K562 (cell line): ENCODE measurements around the gene CDT1. TPM values are rescaled to one million over a fixed set of nuclear protein-coding genes. Genes with fewer than 3 reads are reported as not detected.

Experiments used
- BCLAF1 ChIP-seq, 2 experiments: fragments of 450-650 bp in 1 of 2; IDR thresholded peaks; 2 replicates each; pipeline ENCODE4 v1.6.1; 2011 to 2017; ENCODE audit warnings: low read depth in 2 of 2, antibody characterized with exemption in 1 of 2, borderline replicate concordance in 1 of 2, low read length in 1 of 2, mild to moderate bottlenecking in 1 of 2, mixed read lengths in 1 of 2; ENCODE audit not compliant: control insufficient read depth in 1 of 2
- CTBP1 ChIP-seq: fragments of 450-650 bp; IDR thresholded peaks from 2 replicates; pipeline ENCODE4 v1.6.1; 2016; ENCODE audit warnings: borderline replicate concordance
- ESRRA ChIP-seq: fragments of 450-650 bp; IDR thresholded peaks from 2 replicates; pipeline ENCODE4 v1.6.1; 2014; ENCODE audit warnings: low read depth, mild to moderate bottlenecking, moderate library complexity, borderline replicate concordance
- IRF1 ChIP-seq: sonication (generic); formaldehyde crosslinking; IDR thresholded peaks from 2 replicates; pipeline ENCODE4 v1.8.0; 2022; ENCODE audit warnings: missing genetic modification reagents, mild to moderate bottlenecking, borderline replicate concordance
- KDM2B ChIP-seq: fragments of 250-450 bp; sonication (Bioruptor Pico); IDR thresholded peaks from 2 replicates; pipeline ENCODE4 v1.8.0; 2021; ENCODE audit warnings: mild to moderate bottlenecking, moderate library complexity
- L3MBTL2 ChIP-seq: fragments of 450-650 bp; IDR thresholded peaks from 2 replicates; pipeline ENCODE4 v1.6.1; 2016; ENCODE audit warnings: mild to moderate bottlenecking, moderate library complexity
- NKRF ChIP-seq: fragments of 450-650 bp; IDR thresholded peaks from 2 replicates; pipeline ENCODE4 v1.6.1; 2016; ENCODE audit warnings: borderline replicate concordance
- POU5F1 ChIP-seq: fragments of 150-350 bp; IDR thresholded peaks from 2 replicates; pipeline ENCODE4 v1.6.1; 2014; ENCODE audit warnings: borderline replicate concordance, low read length, low read depth, mild to moderate bottlenecking; ENCODE audit not compliant: partially characterized antibody
- RNF219 ChIP-seq: fragments of 250-450 bp; sonication (Bioruptor Pico); IDR thresholded peaks from 2 replicates; pipeline ENCODE4 v1.5.0; 2022; ENCODE audit warnings: mild to moderate bottlenecking
- SP1 ChIP-seq: sonication (generic); formaldehyde crosslinking; IDR thresholded peaks from 2 replicates; pipeline ENCODE4 v1.8.1; 2022; ENCODE audit warnings: mild to moderate bottlenecking, missing genetic modification reagents
- THAP7 ChIP-seq: fragments of 250-450 bp; sonication (Bioruptor Pico); IDR thresholded peaks from 2 replicates; pipeline ENCODE4 v1.5.0; 2021
- ZFP1 ChIP-seq: fragments of 450-650 bp; formaldehyde crosslinking; IDR thresholded peaks from 2 replicates; pipeline ENCODE4 v1.4.0; 2020; ENCODE audit warnings: mild to moderate bottlenecking, mixed read lengths
- ZNF224 ChIP-seq: sonication (generic); formaldehyde crosslinking; IDR thresholded peaks from 2 replicates; pipeline ENCODE4 v1.8.0; 2022; ENCODE audit warnings: mild to moderate bottlenecking, missing genetic modification reagents
- ZNF347 ChIP-seq: fragments of 450-650 bp; formaldehyde crosslinking; IDR thresholded peaks from 2 replicates; pipeline ENCODE4 v1.4.0; 2020; ENCODE audit warnings: low read depth, mild to moderate bottlenecking, moderate library complexity
- ZNF740 ChIP-seq, 3 experiments: fragments of 200-800 bp in 1 of 3; sonication (Bioruptor generic) in 1 of 3; sonication (generic) in 1 of 3; formaldehyde crosslinking in 1 of 3; IDR thresholded peaks; 2 replicates each; pipeline versions ENCODE4 v1.6.1 to v1.8.0; 2016 to 2022; ENCODE audit warnings: mild to moderate bottlenecking in 2 of 3, missing compliant biosample characterization in 2 of 3, missing genetic modification characterization in 2 of 3, missing genetic modification reagents in 1 of 3
- polyA plus RNA-seq, 8 experiments: library from polyadenylated mRNA; depleted of rRNA in 4 of 8; stranded (reverse) in 5 of 8; unstranded in 3 of 8; fragments of >200 nt; fragmentation: Nextera tagmentation in 2 of 8; fragmentation: Illumina TruSeq in 1 of 8; extraction: Ambion mirVana in 2 of 8; extraction: Trizol in 1 of 8; gene quantifications; 2 replicates each; pipeline versions ENCODE4 v1.2.1 to v1.2.3, GENCODE V29; 2011 to 2014; ENCODE audit warnings: inconsistent platforms in 1 of 8, missing spikeins in 1 of 8
- total RNA-seq, 7 experiments: library from RNA; depleted of rRNA in 6 of 7; stranded (reverse); fragments of >200 nt in 6 of 7; fragmentation: Illumina TruSeq in 2 of 7; extraction: Trizol in 2 of 7; gene quantifications; 2 replicates each; pipeline versions ENCODE4 v1.2.1 to v1.2.3, GENCODE V29; 2011 to 2021; ENCODE audit warnings: low replicate concordance in 1 of 7

Gene CDT1
- total and polyA plus RNA-seq, 9 of the 15 experiments (the other 6 are each of a cell fraction or from before 2014, with no cell fraction given) = 0.92 to 178 (median 14.2) TPM

- TF ChIP-seq BCLAF1 (IDR thresholded peaks at IDR 0.05; ENCODE audit: borderline replicate concordance in 1 of 2, control insufficient read depth in 1 of 2, low read depth in 2 of 2, low read length in 1 of 2) = 0 out of 4 replicates have a peak, but pooled peaks of 1 of the 2 experiments have one; percentile 27
- TF ChIP-seq SP1 = peak; percentile 75
- TF ChIP-seq ZNF224 = peak; percentile 94
- TF ChIP-seq RNF219 = no peak
- peak; percentile 92 for TF ChIP-seq L3MBTL2
- TF ChIP-seq ZFP1 = no peak
- peak; percentile 94 for TF ChIP-seq CTBP1
- peak; percentile 81 for TF ChIP-seq ZNF740 (CRISPR knock-in tag; IDR thresholded peaks at IDR 0.05)
- TF ChIP-seq ZNF740 (tag; IDR thresholded peaks at IDR 0.05) = 0 out of 4 replicates have a peak, but pooled peaks of 1 of the 2 experiments have one; percentile 13
- no peak for TF ChIP-seq ZNF347 (CRISPR knock-in tag)
- TF ChIP-seq POU5F1 = no peak
- TF ChIP-seq KDM2B (CRISPR knock-in tag) = peak; percentile 94; the same call in 1 of the 2 replicates
- TF ChIP-seq ESRRA = peak; percentile 68
- no peak for TF ChIP-seq THAP7 (CRISPR knock-in tag)
- TF ChIP-seq IRF1 (CRISPR knock-in tag) = peak; percentile 93; the same call in 1 of the 2 replicates
- 0 out of 2 replicates have a peak, but pooled peaks have one; percentile 40 for TF ChIP-seq NKRF
Observed at GRCh38 chr16:88785106-88785924, 18.3 kb upstream of the CDT1 start, which contains the start of gene PIEZO1 (continued).
